ENCODE results near the gene DCTPP1. TPM values are rescaled to one million over a fixed set of nuclear protein-coding genes. Genes with fewer than 3 reads are reported as not detected.

Gene DCTPP1
- total and polyA plus RNA-seq, 2 of the 13 experiments (the other 11 are each of a cell fraction or from before 2014, with no cell fraction given), result 54.8 to 74.4 TPM

DNA sequence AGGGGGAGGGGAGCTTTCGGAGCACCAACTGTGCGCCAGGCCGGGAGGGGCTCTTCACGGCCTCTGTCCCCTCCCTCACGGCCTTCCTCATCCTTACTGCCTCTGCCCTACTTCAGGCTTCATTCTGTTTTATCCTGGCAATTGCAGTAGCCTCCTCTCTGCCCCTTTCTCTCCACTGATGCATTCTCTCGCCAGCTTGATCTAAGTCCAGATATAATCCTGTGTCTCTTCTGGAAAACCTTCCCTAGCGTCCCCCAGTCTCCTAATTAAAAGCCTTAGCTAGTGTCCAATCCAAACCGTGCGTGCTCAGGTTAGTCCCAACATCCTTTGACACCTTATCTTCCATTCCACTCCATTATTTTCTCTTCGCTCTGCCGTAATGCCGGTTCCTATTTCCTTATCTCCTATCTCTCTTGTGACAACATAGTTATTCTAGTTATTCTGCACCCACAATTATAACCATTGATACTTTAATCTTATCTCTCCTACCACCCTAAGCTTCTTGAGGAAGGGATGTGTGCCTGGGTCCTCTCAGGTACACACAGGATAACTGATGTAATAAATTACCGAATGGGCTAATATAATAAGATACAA is 33.7 kb downstream of the DCTPP1 start (continued):
- TF ChIP-seq KDM4B (CRISPR knock-in tag; IDR thresholded peaks at IDR 0.05) (no peak), CENPT (CRISPR knock-in tag; IDR thresholded peaks at IDR 0.05; ENCODE audit: low read depth) (no peak), SCMH1 (CRISPR knock-in tag; IDR thresholded peaks at IDR 0.05; ENCODE audit: borderline replicate concordance) (no peak), NR1H2 (CRISPR knock-in tag; IDR thresholded peaks at IDR 0.05; ENCODE audit: borderline replicate concordance, low read depth) (peak; percentile 7; the same call in 1 of the 2 replicates), ZBTB3 (CRISPR knock-in tag; IDR thresholded peaks at IDR 0.05; ENCODE audit: borderline replicate concordance, low read depth) (no peak), NFE2 (CRISPR knock-in tag; IDR thresholded peaks at IDR 0.05) (no peak), TARDBP (CRISPR knock-in tag; IDR thresholded peaks at IDR 0.05) (no peak), RARA (CRISPR knock-in tag; IDR thresholded peaks at IDR 0.05) (no peak), ZMYM2 (CRISPR knock-in tag; IDR thresholded peaks at IDR 0.05) (no peak), GPN1 (CRISPR knock-in tag; IDR thresholded peaks at IDR 0.05; ENCODE audit: borderline replicate concordance) (no peak), ZMYM3 (CRISPR knock-in tag; IDR thresholded peaks at IDR 0.05) (no peak), JUND (CRISPR knock-in tag; IDR thresholded peaks at IDR 0.05) (no peak), ZFP90 (CRISPR knock-in tag; IDR thresholded peaks at IDR 0.05; ENCODE audit: borderline replicate concordance) (0 out of 2 replicates have a peak, but pooled peaks have one; percentile 17), HNF4G (IDR thresholded peaks at IDR 0.05; ENCODE audit: borderline replicate concordance, low read depth, low read length) (no peak), HNF4G (CRISPR knock-in tag; IDR thresholded peaks at IDR 0.05; ENCODE audit: borderline replicate concordance, low read depth) (no peak), ZNF253 (CRISPR knock-in tag; IDR thresholded peaks at IDR 0.05; ENCODE audit: borderline replicate concordance) (no peak), ZNF264 (CRISPR knock-in tag; IDR thresholded peaks at IDR 0.05) (no peak), SP140L (CRISPR knock-in tag; IDR thresholded peaks at IDR 0.05; ENCODE audit: borderline replicate concordance) (no peak), ZNF296 (CRISPR knock-in tag; conservative IDR thresholded peaks at IDR 0.05) (no peak), U2AF2 (IDR thresholded peaks at IDR 0.05; ENCODE audit: low read depth, low read length) (no peak), KDM3A (CRISPR knock-in tag; IDR thresholded peaks at IDR 0.05; ENCODE audit: low read depth) (no peak), MIER2 (CRISPR knock-in tag; IDR thresholded peaks at IDR 0.05) (no peak)
- TF ChIP-seq, protein P1, sequence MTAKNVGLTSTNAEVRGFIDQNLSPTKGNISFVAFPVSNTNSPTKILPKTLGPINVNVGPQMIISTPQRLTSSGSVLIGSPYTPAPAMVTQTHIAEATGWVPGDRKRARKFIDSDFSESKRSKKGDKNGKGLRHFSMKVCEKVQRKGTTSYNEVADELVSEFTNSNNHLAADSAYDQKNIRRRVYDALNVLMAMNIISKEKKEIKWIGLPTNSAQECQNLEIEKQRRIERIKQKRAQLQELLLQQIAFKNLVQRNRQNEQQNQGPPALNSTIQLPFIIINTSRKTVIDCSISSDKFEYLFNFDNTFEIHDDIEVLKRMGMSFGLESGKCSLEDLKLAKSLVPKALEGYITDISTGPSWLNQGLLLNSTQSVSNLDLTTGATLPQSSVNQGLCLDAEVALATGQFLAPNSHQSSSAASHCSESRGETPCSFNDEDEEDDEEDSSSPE (CRISPR knock-in tag; IDR thresholded peaks at IDR 0.05), result no peak
- TF ChIP-seq, protein P2, sequence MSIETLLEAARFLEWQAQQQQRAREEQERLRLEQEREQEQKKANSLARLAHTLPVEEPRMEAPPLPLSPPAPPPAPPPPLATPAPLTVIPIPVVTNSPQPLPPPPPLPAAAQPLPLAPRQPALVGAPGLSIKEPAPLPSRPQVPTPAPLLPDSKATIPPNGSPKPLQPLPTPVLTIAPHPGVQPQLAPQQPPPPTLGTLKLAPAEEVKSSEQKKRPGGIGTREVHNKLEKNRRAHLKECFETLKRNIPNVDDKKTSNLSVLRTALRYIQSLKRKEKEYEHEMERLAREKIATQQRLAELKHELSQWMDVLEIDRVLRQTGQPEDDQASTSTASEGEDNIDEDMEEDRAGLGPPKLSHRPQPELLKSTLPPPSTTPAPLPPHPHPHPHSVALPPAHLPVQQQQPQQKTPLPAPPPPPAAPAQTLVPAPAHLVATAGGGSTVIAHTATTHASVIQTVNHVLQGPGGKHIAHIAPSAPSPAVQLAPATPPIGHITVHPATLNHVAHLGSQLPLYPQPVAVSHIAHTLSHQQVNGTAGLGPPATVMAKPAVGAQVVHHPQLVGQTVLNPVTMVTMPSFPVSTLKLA (IDR thresholded peaks at IDR 0.05), result no peak
- TF ChIP-seq, protein P3, sequence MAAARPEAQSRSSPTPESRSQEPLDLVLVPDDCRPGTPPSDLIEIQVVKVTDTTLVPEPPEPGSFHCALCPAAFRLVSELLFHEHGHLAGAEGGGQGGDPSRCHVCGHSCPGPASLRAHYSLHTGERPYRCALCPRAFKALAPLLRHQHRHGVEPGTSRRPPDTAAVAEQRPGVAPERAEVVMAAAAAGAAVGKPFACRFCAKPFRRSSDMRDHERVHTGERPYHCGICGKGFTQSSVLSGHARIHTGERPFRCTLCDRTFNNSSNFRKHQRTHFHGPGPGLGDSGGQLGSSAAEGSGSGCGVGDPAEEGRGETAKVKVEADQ (CRISPR knock-in tag; IDR thresholded peaks at IDR 0.05; ENCODE audit: borderline replicate concordance), result no peak
- TF ChIP-seq, protein P4, sequence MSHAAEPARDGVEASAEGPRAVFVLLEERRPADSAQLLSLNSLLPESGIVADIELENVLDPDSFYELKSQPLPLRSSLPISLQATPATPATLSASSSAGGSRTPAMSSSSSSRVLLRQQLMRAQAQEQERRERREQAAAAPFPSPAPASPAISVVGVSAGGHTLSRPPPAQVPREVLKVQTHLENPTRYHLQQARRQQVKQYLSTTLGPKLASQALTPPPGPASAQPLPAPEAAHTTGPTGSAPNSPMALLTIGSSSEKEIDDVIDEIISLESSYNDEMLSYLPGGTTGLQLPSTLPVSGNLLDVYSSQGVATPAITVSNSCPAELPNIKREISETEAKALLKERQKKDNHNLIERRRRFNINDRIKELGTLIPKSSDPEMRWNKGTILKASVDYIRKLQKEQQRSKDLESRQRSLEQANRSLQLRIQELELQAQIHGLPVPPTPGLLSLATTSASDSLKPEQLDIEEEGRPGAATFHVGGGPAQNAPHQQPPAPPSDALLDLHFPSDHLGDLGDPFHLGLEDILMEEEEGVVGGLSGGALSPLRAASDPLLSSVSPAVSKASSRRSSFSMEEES (CRISPR knock-in tag; IDR thresholded peaks at IDR 0.05), result no peak

All from HepG2 (cell line).